HCT116 (cell line): ENCODE results near the gene MRPL20. TPM values are rescaled to one million over a fixed set of nuclear protein-coding genes. Genes with fewer than 3 reads are reported as not detected.

Experiments
- ATAC-seq: fragments of 200-7000 bp; cut with Tn5 transposase; 2 replicates; pipeline ENCODE4 v1.9.1; 2020; ENCODE audit warnings: mild to moderate bottlenecking, moderate library complexity
- BruUV-seq: library from RNA; stranded (reverse); fragments of 400-500 nt; replicated peaks from 2 replicates; lab custom pipeline; 2021; lab: Mats Ljungman, UMichigan
- CTCF ChIA-PET: fragments of 300-600 bp; sonication (Branson Sonifier 250); formaldehyde crosslinking; loops from one replicate; lab custom pipeline; 2021; ENCODE audit warnings: antibody characterized with exemption; lab: Charles Lee
- POLR2A ChIA-PET: fragments of 300-600, 350-600 bp; sonication (Branson Sonifier 250); formaldehyde crosslinking; loops from one replicate; lab custom pipeline; 2021; ENCODE audit warnings: antibody characterized with exemption; lab: Charles Lee
- RAD21 ChIA-PET, 2 experiments: fragments of 300-600 bp; sonication (Branson Sonifier 250); formaldehyde crosslinking; loops; one replicate each; lab custom pipeline; 2023; ENCODE audit warnings: low total read pairs in 2 of 2; ENCODE audit not compliant: uncharacterized antibody in 2 of 2, unreplicated experiment in 2 of 2, low non-redundant PET in 1 of 2; lab: Charles Lee
- DNase-seq: peaks from one replicate; pipeline ENCODE4 v3.0.0-alpha.2; 2010; ENCODE audit warnings: low read depth, low spot score
- H2AFZ ChIP-seq: fragments of 200-600 bp; shearing (Covaris generic), sonication (generic); 2 replicates; pipeline ENCODE4 v1.6.1; 2017; ENCODE audit warnings: low read depth, mixed run types, mixed read lengths, antibody characterized with exemption, low read length; ENCODE audit not compliant: poor library complexity, severe bottlenecking
- H3K27ac ChIP-seq: 2 replicates; pipeline ENCODE4 v1.5.1; 2012; ENCODE audit warnings: low read depth, low read length
- H3K27me3 ChIP-seq: fragments of 200-600 bp; sonication (generic); 2 replicates; pipeline ENCODE4 v1.6.1; 2016; ENCODE audit warnings: mixed run types, low read length, mixed read lengths; ENCODE audit not compliant: insufficient read depth
- H3K36me3 ChIP-seq, 2 experiments: fragments of 200-500 bp in 1 of 2; fragments of 200-600 bp in 1 of 2; sonication (Bioruptor generic) in 1 of 2; sonication (generic) in 1 of 2; 2 replicates each; pipeline versions ENCODE4 v1.5.1 to v1.6.1; 2014 to 2016; ENCODE audit warnings: low read length in 2 of 2, inconsistent platforms in 1 of 2, mixed read lengths in 1 of 2, mixed run types in 1 of 2; ENCODE audit not compliant: insufficient read depth in 2 of 2, control insufficient read depth in 1 of 2
- H3K4me1 ChIP-seq, 2 experiments: fragments of 200-600 bp in 1 of 2; sonication (generic) in 1 of 2; 2 replicates each; pipeline versions ENCODE4 v1.5.1 to v1.6.1; 2012 to 2017; ENCODE audit warnings: low read length in 2 of 2, inconsistent platforms in 1 of 2, mild to moderate bottlenecking in 1 of 2, mixed read lengths in 1 of 2, mixed run types in 1 of 2, moderate library complexity in 1 of 2; ENCODE audit not compliant: insufficient read depth in 2 of 2, control insufficient read depth in 1 of 2
- H3K4me2 ChIP-seq: fragments of 200-600 bp; sonication (generic); 2 replicates; pipeline ENCODE4 v1.6.1; 2017; ENCODE audit warnings: mixed run types, low read length, mixed read lengths
- H3K4me3 ChIP-seq, 2 experiments: fragments of 200-600 bp in 1 of 2; sonication (generic) in 1 of 2; replicated peaks in 1 of 2; 2 replicates each; pipeline ENCODE4 v1.5.1; 2011 to 2016; ENCODE audit warnings: low read length in 2 of 2, control low read depth in 1 of 2, low read depth in 1 of 2, mild to moderate bottlenecking in 1 of 2, mixed read lengths in 1 of 2, mixed run types in 1 of 2
- H3K79me2 ChIP-seq: fragments of 200-600 bp; sonication (generic); 2 replicates; pipeline ENCODE4 v1.6.1; 2017; ENCODE audit warnings: mild to moderate bottlenecking, mixed run types, low read length, moderate library complexity, mixed read lengths; ENCODE audit not compliant: insufficient read depth
- H3K9ac ChIP-seq: fragments of 200-600 bp; sonication (generic); 2 replicates; pipeline ENCODE4 v1.6.1; 2016; ENCODE audit warnings: low read length, mixed read lengths
- H3K9me2 ChIP-seq: fragments of 200-600 bp; sonication (generic), shearing (Covaris generic); 2 replicates; pipeline ENCODE4 v1.6.1; 2017; ENCODE audit warnings: mixed run types, mild to moderate bottlenecking, moderate library complexity; ENCODE audit not compliant: insufficient read depth
- H3K9me3 ChIP-seq, 2 experiments: fragments of 200-500 bp in 1 of 2; fragments of 200-600 bp in 1 of 2; sonication (Bioruptor generic) in 1 of 2; sonication (generic) in 1 of 2; 2 replicates each; pipeline ENCODE4 v1.6.1; 2014 to 2017; ENCODE audit warnings: low read length in 2 of 2, mixed read lengths in 2 of 2, inconsistent platforms in 1 of 2, low read depth in 1 of 2, mild to moderate bottlenecking in 1 of 2, mixed run types in 1 of 2, moderate library complexity in 1 of 2; ENCODE audit not compliant: control insufficient read depth in 1 of 2, insufficient read depth in 1 of 2
- H4K20me1 ChIP-seq: fragments of 200-600 bp; sonication (generic), shearing (Covaris generic); 2 replicates; pipeline ENCODE4 v1.6.1; 2017; ENCODE audit warnings: mixed run types, mild to moderate bottlenecking, moderate library complexity; ENCODE audit not compliant: insufficient read depth
- CBX3 ChIP-seq: IDR thresholded peaks from 2 replicates; pipeline ENCODE4 v1.6.1; 2012; ENCODE audit warnings: low read depth
- CEBPB ChIP-seq: IDR thresholded peaks from 2 replicates; pipeline ENCODE4 v1.6.1; 2012; ENCODE audit warnings: low read depth
- EGR1 ChIP-seq: IDR thresholded peaks from 2 replicates; pipeline ENCODE4 v1.6.1; 2012; ENCODE audit warnings: low read depth
- ELF1 ChIP-seq: IDR thresholded peaks from 2 replicates; pipeline ENCODE4 v1.6.1; 2012; ENCODE audit warnings: low read depth, borderline replicate concordance
- EZH2phosphoT487 ChIP-seq: fragments of 200-600 bp; IDR thresholded peaks from 2 replicates; pipeline ENCODE4 v1.6.1; 2018; ENCODE audit warnings: antibody characterized with exemption, borderline replicate concordance
- POLR2A ChIP-seq: IDR thresholded peaks from 2 replicates; pipeline ENCODE4 v1.7.0; 2011; ENCODE audit warnings: borderline replicate concordance; ENCODE audit not compliant: insufficient read depth, insufficient read length; ENCODE audit errors: extremely low read depth
- RAD21 ChIP-seq: IDR thresholded peaks from 2 replicates; pipeline ENCODE4 v1.6.1; 2012; ENCODE audit warnings: low read depth, mild to moderate bottlenecking
- REST ChIP-seq: IDR thresholded peaks from 2 replicates; pipeline ENCODE4 v1.6.1; 2012; ENCODE audit warnings: low read depth
- SIN3A ChIP-seq: IDR thresholded peaks from 2 replicates; pipeline ENCODE4 v1.6.1; 2012; ENCODE audit warnings: low read depth
- TCF7L2 ChIP-seq: IDR thresholded peaks from 2 replicates; pipeline ENCODE4 v1.7.0; 2011; ENCODE audit warnings: borderline replicate concordance, inconsistent platforms; ENCODE audit not compliant: insufficient read depth, insufficient read length; ENCODE audit errors: extremely low read depth
- YY1 ChIP-seq: IDR thresholded peaks from 2 replicates; pipeline ENCODE4 v1.6.1; 2011; ENCODE audit warnings: low read length, low read depth, moderate library complexity, mild to moderate bottlenecking; ENCODE audit not compliant: insufficient replicate concordance; ENCODE audit errors: extremely low read depth
- intact Hi-C: fragments of 100-400 bp; cut with micrococcal nuclease; formaldehyde crosslinking; loops from 2 replicates; pipeline ENCODE4 v1.10.0; 2022
- total RNA-seq: library from RNA; stranded (reverse); gene quantifications from one replicate; pipeline ENCODE4 v1.2.1, GENCODE V29; 2021; ENCODE audit not compliant: unreplicated experiment
- TF ChIP-seq, protein P1 (sequence below): IDR thresholded peaks from 2 replicates; pipeline ENCODE4 v1.6.1; 2011; ENCODE audit warnings: mild to moderate bottlenecking, low read length, moderate library complexity; ENCODE audit not compliant: insufficient replicate concordance; ENCODE audit errors: extremely low read depth
- TF ChIP-seq, protein P2 (sequence below), 3 experiments: fragments of 200-600 bp in 1 of 3; sonication (generic) in 1 of 3; IDR thresholded peaks in 2 of 3; conservative IDR thresholded peaks in 1 of 3; 2 replicates each; pipeline ENCODE4 v1.5.1; 2012 to 2017; ENCODE audit warnings: low read depth in 2 of 3, low read length in 2 of 3, antibody characterized with exemption in 1 of 3, borderline replicate concordance in 1 of 3, control low read depth in 1 of 3, mild to moderate bottlenecking in 1 of 3, mixed read lengths in 1 of 3, mixed run types in 1 of 3, moderate library complexity in 1 of 3; ENCODE audit not compliant: insufficient read depth in 1 of 3
- TF ChIP-seq, protein P3 (sequence below): IDR thresholded peaks from 2 replicates; pipeline ENCODE4 v1.6.1; 2012

MRPL20 gene
- total RNA-seq, 1 experiment from 2014 or later, result 131 TPM

- TF ChIP-seq REST, result no peak
- TF ChIP-seq EGR1, result no peak
- TF ChIP-seq POLR2A, result no peak
- no peak for TF ChIP-seq CBX3
- no peak for TF ChIP-seq CEBPB
- TF ChIP-seq SIN3A, result no peak
- no peak for TF ChIP-seq EZH2phosphoT487
- no peak for TF ChIP-seq RAD21
- TF ChIP-seq, protein P1, sequence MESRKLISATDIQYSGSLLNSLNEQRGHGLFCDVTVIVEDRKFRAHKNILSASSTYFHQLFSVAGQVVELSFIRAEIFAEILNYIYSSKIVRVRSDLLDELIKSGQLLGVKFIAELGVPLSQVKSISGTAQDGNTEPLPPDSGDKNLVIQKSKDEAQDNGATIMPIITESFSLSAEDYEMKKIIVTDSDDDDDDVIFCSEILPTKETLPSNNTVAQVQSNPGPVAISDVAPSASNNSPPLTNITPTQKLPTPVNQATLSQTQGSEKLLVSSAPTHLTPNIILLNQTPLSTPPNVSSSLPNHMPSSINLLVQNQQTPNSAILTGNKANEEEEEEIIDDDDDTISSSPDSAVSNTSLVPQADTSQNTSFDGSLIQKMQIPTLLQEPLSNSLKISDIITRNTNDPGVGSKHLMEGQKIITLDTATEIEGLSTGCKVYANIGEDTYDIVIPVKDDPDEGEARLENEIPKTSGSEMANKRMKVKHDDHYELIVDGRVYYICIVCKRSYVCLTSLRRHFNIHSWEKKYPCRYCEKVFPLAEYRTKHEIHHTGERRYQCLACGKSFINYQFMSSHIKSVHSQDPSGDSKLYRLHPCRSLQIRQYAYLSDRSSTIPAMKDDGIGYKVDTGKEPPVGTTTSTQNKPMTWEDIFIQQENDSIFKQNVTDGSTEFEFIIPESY, result no peak
- TF ChIP-seq, protein P2, sequence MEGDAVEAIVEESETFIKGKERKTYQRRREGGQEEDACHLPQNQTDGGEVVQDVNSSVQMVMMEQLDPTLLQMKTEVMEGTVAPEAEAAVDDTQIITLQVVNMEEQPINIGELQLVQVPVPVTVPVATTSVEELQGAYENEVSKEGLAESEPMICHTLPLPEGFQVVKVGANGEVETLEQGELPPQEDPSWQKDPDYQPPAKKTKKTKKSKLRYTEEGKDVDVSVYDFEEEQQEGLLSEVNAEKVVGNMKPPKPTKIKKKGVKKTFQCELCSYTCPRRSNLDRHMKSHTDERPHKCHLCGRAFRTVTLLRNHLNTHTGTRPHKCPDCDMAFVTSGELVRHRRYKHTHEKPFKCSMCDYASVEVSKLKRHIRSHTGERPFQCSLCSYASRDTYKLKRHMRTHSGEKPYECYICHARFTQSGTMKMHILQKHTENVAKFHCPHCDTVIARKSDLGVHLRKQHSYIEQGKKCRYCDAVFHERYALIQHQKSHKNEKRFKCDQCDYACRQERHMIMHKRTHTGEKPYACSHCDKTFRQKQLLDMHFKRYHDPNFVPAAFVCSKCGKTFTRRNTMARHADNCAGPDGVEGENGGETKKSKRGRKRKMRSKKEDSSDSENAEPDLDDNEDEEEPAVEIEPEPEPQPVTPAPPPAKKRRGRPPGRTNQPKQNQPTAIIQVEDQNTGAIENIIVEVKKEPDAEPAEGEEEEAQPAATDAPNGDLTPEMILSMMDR (IDR thresholded peaks at IDR 0.05 in 2 of 3, conservative IDR thresholded peaks at IDR 0.05 in 1 of 3; ENCODE audit: borderline replicate concordance in 1 of 3, insufficient read depth in 1 of 3, low read depth in 2 of 3, low read length in 2 of 3), result no peak
- TF ChIP-seq, protein P3, sequence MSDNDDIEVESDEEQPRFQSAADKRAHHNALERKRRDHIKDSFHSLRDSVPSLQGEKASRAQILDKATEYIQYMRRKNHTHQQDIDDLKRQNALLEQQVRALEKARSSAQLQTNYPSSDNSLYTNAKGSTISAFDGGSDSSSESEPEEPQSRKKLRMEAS, result no peak
- no peak for TF ChIP-seq TCF7L2
- TF ChIP-seq ELF1, result no peak
- no peak for TF ChIP-seq YY1
- Histone ChIP-seq H3K4me1 (peaks cover 33 to 56% of the 10 kb centered on the region in 2 experiments), H3K9ac (no peak overlapping the region), H3K36me3 (no peaks in the 10 kb centered on the region), H3K4me3 (no peak overlapping the region), H3K79me2 (no peaks in the 10 kb centered on the region), H3K4me2 (no peak overlapping the region), H3K27ac (no peak overlapping the region), H3K9me2 (no peaks in the 10 kb centered on the region), H3K9me3 (no peaks in the 10 kb centered on the region), H3K27me3 (no peaks in the 10 kb centered on the region), H4K20me1 (no peaks in the 10 kb centered on the region), H2AFZ (no peak overlapping the region)
- CTCF ChIA-PET, result no interaction called here
- POLR2A ChIA-PET, result no interaction called here
- ATAC-seq (no peak), DNase-seq (no peak)
- BruUV-seq, result no TSS peak
- intact Hi-C loops, result no loop called here
- RAD21 ChIA-PET, result no interaction called here
Measured at GRCh38 chr1:1427106-1427819, 20.2 kb upstream of the MRPL20 start.
